HG03571 (cell line): ENCODE measurements around the gene GALNT9.

ENCODE experiments used
- ATAC-seq: cut with Tn5 transposase; IDR thresholded peaks from one replicate; pipeline ENCODE4 v1.9.1; 2021; ENCODE audit not compliant: unreplicated experiment

Gene GALNT9

DNA sequence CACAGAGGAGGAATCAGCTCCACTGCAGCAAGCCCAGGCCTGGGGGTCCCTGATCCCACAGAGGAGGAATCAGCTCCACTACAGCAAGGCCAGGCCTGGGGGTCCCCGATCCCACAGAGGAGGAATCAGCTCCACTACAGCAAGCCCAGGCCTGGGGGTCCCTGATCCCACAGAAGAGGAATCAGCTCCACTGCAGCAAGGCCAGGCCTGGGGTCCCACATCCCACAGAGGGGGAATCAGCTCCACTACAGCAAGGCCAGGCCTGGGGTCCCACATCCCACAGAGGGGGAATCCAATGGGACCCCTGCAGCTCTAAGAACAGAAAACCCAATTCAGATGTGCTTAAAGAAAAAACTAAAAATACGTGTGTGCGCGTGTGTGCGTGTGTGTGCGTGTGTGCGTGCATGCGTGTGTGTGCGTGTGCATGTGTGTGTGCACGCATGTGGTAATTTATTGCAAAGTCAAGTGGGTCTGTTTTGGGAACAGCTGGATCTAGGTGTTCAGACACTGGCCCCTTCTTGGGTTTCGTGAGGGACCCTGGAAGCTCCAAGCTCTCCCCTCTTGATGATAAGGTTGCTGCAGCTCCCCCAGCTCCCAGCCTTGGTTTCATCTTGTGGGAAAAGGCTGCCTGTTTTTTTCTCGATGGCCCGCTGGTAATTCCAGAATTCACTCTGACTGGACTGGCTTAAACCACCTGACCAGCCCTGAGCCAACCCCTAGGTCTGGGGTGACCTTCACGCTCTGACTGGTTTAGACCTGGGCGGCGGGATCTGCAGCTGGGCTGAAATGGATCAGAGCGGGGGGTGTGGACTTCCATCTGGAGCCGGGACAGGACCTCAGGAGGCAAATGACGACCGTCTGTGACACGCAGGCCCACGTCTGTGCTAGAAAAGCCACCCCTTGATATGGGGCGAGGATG, 47.1 kb downstream of the GALNT9 start:
- ATAC-seq: no peak

DNA sequence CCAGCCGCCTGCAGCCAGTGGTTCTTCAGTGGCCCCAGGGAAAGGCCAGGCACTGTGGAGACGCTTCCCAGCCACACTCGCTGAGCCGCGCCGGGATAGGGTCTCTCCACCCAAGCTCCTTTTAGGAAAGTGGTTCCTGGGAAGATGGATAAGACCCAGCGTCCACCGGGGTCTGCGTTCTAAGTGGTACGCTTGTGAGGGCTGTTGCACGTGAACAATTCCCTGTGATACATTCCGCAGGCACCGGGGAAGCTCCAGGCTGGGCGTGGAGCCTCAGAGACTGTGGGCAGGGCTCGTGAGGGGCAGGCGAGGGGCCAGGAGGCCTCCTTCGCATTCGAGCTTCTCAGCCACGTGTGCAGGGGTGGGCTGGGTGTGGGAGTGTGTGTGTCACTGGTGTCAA, 48.4 kb downstream of the GALNT9 start:
- no peak for ATAC-seq

DNA sequence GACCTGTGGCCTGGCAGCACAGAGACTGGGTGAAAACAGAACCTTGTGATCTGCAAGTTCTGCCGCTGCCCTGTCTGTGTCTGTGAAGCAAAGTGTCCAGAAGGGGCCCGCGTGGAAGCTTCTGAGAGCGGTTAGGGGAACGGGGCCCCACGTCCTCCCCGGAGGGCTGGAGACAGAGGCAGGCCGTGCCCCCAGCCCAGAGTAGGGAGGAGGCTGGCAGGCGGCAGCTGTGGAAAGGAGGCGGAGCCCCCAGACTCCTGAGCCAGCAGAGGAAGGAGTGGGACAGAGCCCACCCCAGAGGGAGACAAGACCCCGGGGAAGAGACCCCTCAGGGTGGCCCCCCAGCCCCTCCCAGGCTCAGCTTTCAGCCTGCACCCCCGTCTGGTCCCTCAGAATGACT, 49.0 kb downstream of the GALNT9 start:
- no peak for ATAC-seq

DNA sequence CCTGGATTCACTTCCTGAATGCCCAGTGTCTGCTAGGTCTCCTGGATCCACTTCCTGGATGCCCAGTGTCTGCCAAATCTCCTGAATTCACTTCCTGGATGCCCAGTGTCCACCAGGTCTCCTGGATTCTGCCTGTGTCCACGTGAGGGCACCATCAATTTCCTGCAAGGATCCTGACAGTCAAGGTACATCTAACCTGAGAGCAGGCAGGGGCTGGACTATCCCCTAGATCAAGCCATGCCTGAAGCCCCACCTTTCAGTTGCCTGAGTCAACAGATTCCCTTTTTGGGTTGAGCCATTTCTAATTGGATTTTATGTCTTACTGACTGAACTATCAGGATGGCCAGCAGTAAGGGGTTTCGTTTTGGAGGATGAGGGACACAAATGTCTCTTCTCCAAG, 49.5 kb downstream of the GALNT9 start:
- no peak for ATAC-seq

DNA sequence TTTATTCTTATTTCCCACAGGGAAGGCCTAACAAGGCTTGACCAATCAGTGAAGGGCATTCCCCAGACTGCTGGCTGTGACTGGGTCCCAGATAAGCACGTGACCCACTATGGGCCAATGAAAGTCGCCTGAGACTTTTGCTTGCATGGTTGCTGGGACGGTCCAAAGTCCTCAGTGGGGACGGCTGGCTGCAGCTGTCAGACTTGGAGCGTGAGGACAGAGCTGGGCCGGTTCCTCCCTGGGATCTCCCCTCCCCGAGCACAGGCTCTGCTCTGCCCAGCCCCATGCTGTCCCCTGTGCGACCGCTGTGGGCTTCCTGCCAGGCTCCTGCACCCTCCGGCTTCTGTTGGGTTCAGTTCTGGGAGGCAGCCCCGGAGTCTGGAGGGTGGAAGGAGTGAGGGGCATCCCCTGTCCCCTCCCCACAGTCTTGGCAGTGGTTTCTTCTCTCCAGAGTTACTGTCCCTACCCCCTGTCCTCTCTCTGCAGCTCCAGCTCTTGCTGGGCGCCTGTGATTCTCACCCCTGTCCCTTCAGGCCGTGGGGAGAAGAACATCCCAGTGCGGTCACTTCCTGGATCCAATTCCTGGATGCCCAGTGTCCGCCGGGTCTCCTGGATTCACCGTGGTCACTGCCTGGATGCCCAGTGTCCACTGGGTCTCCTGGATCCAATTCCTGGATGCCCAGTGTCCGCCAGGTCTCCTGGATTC, 50.1 kb downstream of the GALNT9 start:
- no peak for ATAC-seq

DNA sequence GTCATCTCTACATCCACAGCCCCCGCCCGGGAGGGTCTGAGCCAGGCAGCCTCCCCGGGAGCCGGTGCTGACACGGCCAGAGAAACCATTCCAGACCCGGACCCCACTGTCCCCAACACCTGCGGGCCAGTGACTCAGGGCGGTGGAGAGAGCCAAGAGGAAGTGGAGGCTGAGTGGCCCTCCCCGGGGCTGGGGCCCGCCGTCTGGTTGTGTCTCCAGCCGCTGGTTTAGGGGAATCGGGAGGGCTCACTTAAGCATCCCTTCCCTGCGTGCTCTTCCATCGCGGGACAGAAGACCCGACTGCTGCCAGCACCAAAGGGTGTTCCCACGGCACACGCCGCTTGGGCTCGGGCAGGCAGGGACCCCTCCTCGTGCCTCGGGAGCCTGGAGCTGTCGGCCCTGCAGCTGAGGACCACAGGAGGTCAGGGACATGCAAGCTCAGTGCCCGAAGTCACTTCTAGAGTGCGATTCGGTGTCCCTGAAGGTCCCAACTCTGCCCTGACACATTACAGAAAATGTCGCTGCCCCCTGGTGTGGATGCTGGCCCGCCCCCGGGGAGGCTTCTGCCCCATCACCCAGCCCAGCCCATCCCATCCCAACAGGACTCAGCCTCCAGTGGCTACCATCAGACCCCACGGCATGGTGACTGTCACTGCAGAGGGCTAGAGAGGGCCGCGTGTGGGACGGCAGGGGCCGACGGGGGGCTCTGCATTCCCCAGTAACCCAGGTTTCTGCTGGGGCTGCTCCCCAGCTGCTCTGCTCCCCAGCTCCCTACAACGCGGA, 50.8 kb downstream of the GALNT9 start:
- ATAC-seq: no peak

DNA sequence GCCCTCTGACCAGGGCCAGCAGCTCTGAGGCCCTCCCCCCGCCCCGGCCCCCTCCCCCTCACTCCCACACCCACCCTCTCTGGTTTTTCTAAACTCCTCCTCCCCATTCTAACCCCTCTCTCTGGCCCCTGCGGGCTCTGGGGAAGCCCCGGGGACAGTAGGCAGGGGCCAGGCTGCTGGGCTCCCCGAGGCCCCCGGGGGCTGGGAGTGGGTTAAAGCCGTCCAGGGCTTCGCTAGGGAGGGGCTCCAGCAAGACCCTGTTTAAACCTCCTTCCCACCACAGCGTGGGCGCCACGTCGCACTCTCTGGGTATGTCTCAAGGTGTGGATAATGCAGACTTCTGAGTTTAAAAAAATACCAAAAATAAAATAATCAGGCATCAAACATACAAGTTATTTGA, 51.4 kb downstream of the GALNT9 start:
- ATAC-seq: no peak

DNA sequence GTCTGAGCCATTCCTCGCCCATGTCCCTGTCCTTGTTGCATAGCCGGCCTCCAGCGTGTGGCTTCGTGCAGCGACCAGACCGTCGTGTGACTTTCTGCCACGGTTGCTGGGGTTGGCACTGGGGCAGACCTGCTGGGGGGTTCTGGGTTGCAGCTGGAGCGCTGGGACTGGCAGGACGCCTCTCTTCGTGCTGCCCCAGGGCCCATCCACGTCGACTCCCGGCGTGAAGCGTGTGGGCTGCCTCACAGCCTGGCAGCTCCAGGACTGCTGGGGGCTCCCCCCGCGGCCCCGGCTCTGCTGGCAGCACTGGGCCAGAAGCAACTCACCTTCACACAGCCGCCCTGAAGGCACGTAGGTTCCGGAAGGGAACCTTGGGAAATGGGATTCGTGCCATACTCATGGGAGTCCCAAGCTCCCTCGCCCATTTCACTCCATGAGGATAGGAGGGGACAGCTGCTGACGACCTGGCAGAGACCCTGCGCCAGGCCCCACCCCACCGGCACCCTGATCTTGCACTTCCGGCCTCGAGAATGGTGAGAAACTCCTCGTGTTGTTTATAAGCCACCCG, 51.9 kb downstream of the GALNT9 start:
- no peak for ATAC-seq

DNA sequence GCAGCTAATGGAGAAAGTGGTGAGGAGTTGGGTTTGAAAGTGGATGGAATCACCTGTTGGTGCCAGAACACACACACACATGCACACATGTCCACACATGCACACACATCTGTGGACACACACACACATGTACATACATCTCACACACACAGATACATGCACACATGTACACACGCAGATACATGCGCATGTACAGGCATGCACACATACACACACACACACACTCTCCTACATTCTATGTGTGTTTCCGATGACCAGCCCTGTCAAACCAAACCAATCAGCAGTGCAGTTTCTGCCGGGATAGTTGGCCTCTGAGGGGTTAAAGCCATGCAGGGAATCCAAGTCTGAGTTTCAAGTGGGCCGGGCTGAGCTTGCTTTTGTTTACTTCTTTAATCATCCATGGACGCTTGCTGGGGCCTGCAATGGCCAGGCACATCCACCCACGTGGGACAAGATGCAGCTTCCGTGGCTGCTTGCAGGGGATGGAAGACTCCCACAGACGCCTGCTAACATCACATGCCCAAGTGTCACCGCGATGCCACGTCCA, 52.5 kb downstream of the GALNT9 start:
- ATAC-seq: no peak

DNA sequence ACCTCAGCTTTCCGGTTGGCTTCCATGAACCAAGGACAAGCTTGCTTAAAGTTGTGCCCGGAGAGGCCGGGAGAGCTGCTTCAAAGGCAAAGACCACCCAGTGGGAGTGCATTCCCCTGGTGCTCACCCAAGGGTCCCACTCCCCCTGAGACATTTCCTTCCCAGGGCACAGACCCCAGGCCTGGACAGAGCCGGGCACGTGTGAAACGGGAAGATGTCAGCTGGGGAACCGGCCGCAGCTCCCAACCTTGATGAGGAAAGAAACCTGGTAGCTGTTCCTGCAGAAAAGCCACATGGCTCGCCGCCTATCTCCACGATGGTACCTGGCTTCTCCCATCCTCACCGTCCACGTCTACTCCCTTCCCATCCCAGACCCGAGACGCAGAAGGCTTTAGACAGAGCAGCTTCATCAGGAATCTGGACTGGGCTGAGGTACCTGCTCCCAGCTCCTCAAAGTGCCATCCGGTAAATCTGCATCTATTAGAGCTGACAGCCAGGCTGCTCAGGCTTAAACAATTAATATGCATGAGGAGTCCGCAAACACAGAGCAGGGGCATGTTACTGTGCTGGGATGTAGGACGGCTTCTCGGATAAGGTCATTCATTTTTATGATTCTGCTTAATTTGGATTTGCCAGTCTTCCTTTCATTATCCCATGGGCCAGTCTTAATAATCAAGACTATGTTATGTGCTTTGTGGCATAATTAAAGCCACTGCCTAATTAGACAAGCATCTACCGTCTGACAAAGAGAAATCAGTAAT, 53.1 kb downstream of the GALNT9 start:
- no peak for ATAC-seq

DNA sequence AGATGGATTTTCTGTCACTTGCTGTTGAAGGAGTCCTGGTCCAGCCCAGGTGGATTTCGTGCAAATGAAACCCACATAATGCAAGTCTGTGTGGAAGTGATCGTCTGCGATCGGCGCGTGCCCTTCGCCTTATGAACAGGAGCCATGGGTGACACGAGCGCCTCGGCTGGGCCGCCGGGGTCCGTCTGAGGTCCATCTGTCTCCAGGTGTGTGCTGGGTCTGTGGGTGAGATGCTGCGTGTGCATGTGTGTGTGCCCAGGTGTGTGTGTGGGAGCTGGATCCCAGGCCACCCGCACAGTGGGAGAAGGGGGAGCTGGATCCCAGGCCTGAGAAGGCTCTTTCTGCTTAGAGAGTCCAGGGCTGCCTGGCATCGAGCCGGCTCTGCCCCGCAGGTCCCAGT, 53.8 kb downstream of the GALNT9 start:
- no peak for ATAC-seq

DNA sequence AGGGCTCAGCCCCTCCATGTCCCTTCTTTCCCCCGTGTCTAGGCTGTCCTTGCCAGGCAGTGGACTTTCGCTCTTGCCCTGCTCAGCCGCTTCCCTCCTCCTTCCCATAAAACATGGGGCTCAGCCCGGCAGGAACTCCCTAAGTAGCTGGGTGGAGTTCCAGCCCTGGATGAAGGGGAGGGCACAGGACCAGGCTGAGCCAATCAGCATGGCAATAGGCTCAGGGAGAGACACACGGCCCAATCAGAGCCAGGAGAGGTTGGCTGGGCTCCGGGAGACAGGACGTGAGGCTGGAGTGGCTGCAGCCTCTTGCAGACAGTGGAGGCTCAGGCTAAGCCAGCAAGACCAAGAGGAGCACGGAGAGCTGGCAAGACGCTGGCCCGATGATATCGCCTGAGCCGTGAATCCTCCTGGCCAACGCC, 54.3 kb downstream of the GALNT9 start:
- ATAC-seq: no peak

DNA sequence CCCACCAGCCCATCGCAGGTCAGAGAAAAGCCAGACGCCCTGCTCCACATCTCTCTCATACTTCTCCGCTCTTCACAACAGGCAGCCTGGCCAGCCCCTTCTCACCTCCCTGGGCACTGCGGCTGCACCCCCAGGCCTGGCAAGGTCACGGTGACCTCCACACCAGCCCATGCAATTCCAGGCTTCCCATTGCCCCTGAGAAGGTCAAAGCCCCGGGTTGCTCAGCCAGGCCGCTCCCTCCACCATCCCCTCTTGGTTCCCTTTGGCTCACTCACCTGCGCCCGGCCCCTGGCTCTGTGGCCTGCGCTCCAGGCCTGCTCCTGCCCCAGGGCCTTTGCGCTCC, 55.4 kb downstream of the GALNT9 start:
- ATAC-seq: no peak

DNA sequence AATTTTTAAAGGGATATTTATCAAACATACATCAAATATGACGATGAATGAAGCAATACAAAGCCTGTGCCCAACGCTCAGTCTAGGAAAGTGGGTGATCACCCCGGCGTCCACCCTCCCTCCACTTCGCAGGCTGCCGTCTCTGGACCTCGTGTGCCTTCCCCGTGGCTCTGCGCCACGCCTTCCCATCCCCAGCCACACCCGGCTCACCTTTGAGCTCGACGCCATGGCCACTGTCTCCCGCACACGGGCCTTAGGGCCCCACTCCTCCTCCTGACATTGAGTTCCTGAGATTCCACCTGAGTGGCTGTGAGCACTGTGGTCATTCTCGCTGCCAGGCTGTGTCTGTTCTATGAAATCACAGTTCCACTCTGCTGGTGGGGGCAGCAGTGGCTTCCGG, 56.7 kb downstream of the GALNT9 start:
- ATAC-seq: no peak

DNA sequence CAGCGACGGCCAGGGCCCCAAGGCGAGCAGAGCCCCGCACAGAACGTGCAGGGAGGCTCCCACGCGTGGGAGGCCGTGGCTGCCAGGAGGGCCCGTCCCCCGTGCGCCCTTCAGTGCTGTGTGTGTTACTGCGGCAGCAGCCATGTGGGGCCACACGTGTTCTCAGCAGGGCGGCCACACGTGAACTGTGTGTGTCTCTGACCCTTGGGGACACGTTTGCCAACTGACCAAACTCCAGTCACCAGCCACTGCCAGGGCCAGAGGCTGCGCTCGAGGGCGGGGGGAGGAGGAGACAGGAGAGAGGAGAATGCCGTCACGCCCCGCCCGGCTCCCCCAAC, 57.7 kb downstream of the GALNT9 start:
- no peak for ATAC-seq

DNA sequence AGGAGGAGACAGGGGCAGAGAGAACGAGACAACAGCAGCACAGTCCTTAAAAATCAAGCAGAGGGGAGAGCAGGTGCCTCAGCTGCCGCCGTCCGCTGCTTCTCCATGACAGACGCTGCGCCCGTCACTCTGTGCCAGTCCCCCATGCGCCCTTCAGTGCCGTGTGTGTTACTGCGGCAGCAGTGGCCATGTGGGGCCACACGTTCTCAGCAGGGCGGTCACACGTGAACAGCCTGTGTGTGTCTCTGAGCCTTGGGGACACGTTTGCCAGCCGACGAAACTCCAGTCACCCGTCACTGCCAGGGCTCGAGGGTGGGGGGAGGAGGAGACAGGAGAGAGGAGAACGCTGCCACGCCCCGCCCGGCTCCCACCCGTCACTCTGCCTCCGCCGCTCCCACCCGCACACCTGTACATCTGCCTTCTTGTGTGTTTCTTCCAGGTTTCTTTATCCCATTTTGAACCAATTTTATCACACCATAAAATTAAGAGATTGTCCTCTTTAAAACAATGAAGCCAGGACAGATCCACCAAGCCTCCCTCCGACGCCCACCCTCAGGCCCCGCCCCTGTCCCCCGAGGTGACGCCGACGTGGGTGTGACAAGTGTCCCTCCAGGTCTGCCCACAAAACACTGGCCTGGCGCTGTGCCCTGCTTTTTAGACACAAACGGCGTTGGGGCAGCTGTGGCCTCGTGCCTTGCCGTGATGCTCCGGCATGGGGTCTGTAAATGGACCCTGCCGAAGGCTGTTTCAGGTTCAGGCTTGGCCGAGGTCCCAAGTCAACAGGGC, 58.2 kb downstream of the GALNT9 start:
- ATAC-seq: no peak

DNA sequence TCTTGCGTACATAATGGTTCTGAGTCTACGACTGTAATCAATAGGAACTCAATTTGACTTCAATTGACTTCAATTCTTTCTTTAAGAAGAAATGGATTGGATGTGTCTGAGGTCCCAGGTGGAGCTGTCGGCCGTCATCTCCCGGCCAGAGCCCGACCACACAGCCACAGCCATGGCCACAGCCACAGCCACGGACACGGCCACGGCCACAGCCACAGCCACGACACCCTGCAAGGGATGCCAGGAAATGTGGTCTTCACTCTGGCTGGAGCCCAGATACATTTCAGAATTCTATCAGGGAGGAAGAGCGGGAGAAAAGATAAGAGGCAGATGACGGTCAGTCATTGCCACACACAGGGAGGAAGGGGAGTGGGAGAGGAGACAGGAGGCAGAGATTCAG, 58.9 kb downstream of the GALNT9 start:
- ATAC-seq: no peak

DNA sequence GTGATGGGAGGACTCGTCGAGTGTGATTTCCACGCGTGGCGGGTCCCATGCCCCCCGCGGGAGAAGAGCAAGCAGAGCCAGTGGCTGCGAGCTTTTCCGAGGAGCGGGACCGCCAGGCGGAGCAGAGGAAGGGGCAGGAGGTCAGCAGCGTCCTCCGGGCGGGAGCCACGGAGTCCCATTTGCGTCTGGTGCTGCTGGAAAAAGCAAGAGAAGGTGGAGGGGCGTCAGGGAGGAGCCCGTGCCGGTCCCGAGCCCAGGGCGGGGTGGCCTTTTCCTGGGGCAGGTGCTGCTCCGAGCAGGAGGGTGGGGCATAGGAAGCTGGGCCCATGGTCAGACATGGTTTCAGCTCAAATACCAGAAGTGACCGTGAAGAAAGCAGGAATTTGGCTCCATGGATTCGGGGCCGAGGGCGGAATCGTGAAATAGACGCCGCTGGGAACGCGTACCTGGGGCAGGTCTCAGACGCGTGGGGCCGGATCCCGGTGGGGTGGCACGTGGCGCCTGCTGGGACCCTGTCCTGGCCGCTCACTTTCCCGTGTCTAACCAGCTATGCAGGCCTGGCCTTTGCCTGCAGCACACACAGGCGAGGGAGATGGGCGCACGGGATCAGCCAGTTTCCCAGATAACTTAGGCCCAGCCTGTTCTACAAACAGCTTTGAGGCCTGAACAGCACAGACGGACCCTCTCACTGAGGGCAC, 60.0 kb downstream of the GALNT9 start:
- no peak for ATAC-seq

DNA sequence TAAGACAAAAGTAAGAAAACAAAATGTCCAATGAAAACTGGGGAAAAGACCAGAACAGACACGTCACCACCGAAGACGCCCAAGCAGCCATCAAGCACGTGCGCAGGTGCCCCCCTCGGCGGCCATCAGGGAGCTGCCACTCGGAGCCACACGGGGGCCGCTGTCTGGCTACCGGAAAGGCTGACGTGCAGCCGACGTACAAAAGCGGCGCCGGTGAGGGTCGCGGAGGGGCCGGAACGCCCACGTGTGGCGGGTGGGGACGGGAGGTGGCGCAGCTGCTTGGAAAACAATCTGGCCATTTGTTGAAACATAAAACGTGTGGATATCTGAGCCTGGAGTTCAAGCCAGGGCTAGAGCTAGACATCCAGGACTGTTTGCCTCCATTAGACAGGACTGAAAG, 60.7 kb downstream of the GALNT9 start:
- ATAC-seq: no peak
